IMR-90 (cell line): Measurements from ENCODE around the gene MALSU1. TPM values are rescaled to one million over a fixed set of nuclear protein-coding genes. Genes with fewer than 3 reads are reported as not detected.

Experiments used
- ATAC-seq: fragments of 200-7000 bp; cut with Tn5 transposase; 2 replicates; pipeline ENCODE4 v1.9.1; 2020; ENCODE audit warnings: low read depth, mild to moderate bottlenecking, moderate library complexity
- BruUV-seq: library from RNA; stranded (reverse); fragments of 400-500 nt; replicated peaks from 2 replicates; lab custom pipeline; 2021; lab: Mats Ljungman, UMichigan
- CTCF ChIA-PET: fragments of 300-600 bp; formaldehyde crosslinking; extraction: SDS; loops from one replicate; lab custom pipeline; 2021; ENCODE audit warnings: antibody characterized with exemption; lab: Yijun Ruan, JAX
- POLR2A ChIA-PET: fragments of 300-600 bp; sonication (Branson Sonifier 250); formaldehyde crosslinking; loops from one replicate; lab custom pipeline; 2022; ENCODE audit warnings: antibody characterized with exemption; ENCODE audit not compliant: unreplicated experiment; lab: Charles Lee
- DNase-seq: peaks from one replicate; pipeline ENCODE4 v3.0.0; 2013
- H2AFZ ChIP-seq: replicated peaks from 2 replicates; pipeline ENCODE3; 2013; ENCODE audit warnings: low read length, mild to moderate bottlenecking; ENCODE audit not compliant: poor library complexity
- H2AK5ac ChIP-seq: 2 replicates; pipeline ENCODE4 v1.6.1; 2013; ENCODE audit warnings: low read depth, low read length, inconsistent platforms
- H2AK9ac ChIP-seq: replicated peaks from 2 replicates; pipeline ENCODE3; 2013; ENCODE audit warnings: mild to moderate bottlenecking, low read depth, low read length, moderate library complexity; ENCODE audit not compliant: poor library complexity
- H2BK120ac ChIP-seq: 2 replicates; pipeline ENCODE4 v1.6.1; 2013; ENCODE audit warnings: low read depth, low read length, inconsistent platforms
- H2BK15ac ChIP-seq: 3 replicates; pipeline ENCODE4 v1.6.1; 2013; ENCODE audit warnings: low read depth, low read length, inconsistent platforms
- H2BK20ac ChIP-seq: 2 replicates; pipeline ENCODE4 v1.6.1; 2013; ENCODE audit warnings: low read depth, mild to moderate bottlenecking, inconsistent platforms, low read length, moderate library complexity
- H2BK5ac ChIP-seq: 2 replicates; pipeline ENCODE4 v1.6.1; 2013; ENCODE audit warnings: mild to moderate bottlenecking, low read depth, low read length, inconsistent platforms; ENCODE audit not compliant: poor library complexity, severe bottlenecking
- H3K14ac ChIP-seq: replicated peaks from 2 replicates; pipeline ENCODE4 v1.6.1; 2013; ENCODE audit warnings: low read depth, low read length, inconsistent platforms
- H3K18ac ChIP-seq: 2 replicates; pipeline ENCODE4 v1.6.1; 2013; ENCODE audit warnings: low read depth, low read length, control low read depth
- H3K23ac ChIP-seq: 2 replicates; pipeline ENCODE4 v1.6.1; 2013; ENCODE audit warnings: low read depth, low read length, inconsistent platforms
- H3K27ac ChIP-seq: 2 replicates; pipeline ENCODE4 v1.5.1; 2013; ENCODE audit warnings: mild to moderate bottlenecking, control low read depth, low read length; ENCODE audit not compliant: insufficient read depth
- H3K27me3 ChIP-seq: 2 replicates; pipeline ENCODE4 v1.6.1; 2013; ENCODE audit warnings: low read length; ENCODE audit not compliant: control insufficient read depth, insufficient read depth
- H3K36me3 ChIP-seq: 2 replicates; pipeline ENCODE4 v1.6.1; 2013; ENCODE audit warnings: low read length, mixed read lengths; ENCODE audit not compliant: control insufficient read depth, insufficient read depth
- H3K4ac ChIP-seq: 2 replicates; pipeline ENCODE4 v1.6.1; 2013; ENCODE audit warnings: low read depth, low read length, inconsistent platforms
- H3K4me1 ChIP-seq: 2 replicates; pipeline ENCODE4 v1.6.1; 2013; ENCODE audit warnings: low read length, mixed read lengths; ENCODE audit not compliant: control insufficient read depth, insufficient read depth
- H3K4me2 ChIP-seq: 2 replicates; pipeline ENCODE4 v1.6.1; 2013; ENCODE audit warnings: low read depth, mild to moderate bottlenecking, control low read depth, low read length, moderate library complexity
- H3K4me3 ChIP-seq: 2 replicates; pipeline ENCODE4 v1.5.1; 2013; ENCODE audit warnings: low read depth, mild to moderate bottlenecking, control low read depth, low read length, moderate library complexity; ENCODE audit not compliant: insufficient read depth
- H3K56ac ChIP-seq: 2 replicates; pipeline ENCODE4 v1.6.1; 2013; ENCODE audit warnings: low read length, inconsistent platforms; ENCODE audit not compliant: insufficient read depth; ENCODE audit errors: extremely low read depth
- H3K79me1 ChIP-seq, 2 experiments: 2 replicates each; pipeline ENCODE4 v1.6.1; 2013; ENCODE audit warnings: low read length in 2 of 2, inconsistent platforms in 1 of 2, low read depth in 1 of 2
- H3K9ac ChIP-seq: 2 replicates; pipeline ENCODE4 v1.6.1; 2013; ENCODE audit warnings: low read depth, low read length, control low read depth
- H3K9me1 ChIP-seq: 2 replicates; pipeline ENCODE4 v1.6.1; 2013; ENCODE audit warnings: low read length, inconsistent platforms; ENCODE audit not compliant: insufficient read depth
- H3K9me3 ChIP-seq: 2 replicates; pipeline ENCODE4 v1.6.1; 2013; ENCODE audit warnings: low read length; ENCODE audit not compliant: control insufficient read depth, insufficient read depth
- H4K20me1 ChIP-seq: 2 replicates; pipeline ENCODE4 v1.6.1; 2013; ENCODE audit warnings: low read length, inconsistent platforms; ENCODE audit not compliant: insufficient read depth
- H4K5ac ChIP-seq: 2 replicates; pipeline ENCODE4 v1.6.1; 2013; ENCODE audit warnings: mild to moderate bottlenecking, low read depth, low read length, control low read depth
- H4K8ac ChIP-seq, 2 experiments: 2 replicates each; pipeline ENCODE4 v1.6.1; 2013; ENCODE audit warnings: low read depth in 2 of 2, low read length in 2 of 2, control low read depth in 1 of 2, inconsistent platforms in 1 of 2
- H4K91ac ChIP-seq: 2 replicates; pipeline ENCODE4 v1.6.1; 2013; ENCODE audit warnings: low read depth, low read length, inconsistent platforms; ENCODE audit not compliant: insufficient read depth
- USF2 ChIP-seq: fragments of 150-350 bp; IDR thresholded peaks from 2 replicates; pipeline ENCODE4 v1.6.1; 2017; ENCODE audit warnings: mild to moderate bottlenecking, antibody characterized with exemption, low read length, low read depth
- WGBS, 2 experiments: methylation state at CpG; one replicate each; pipeline versions ENCODE4 v1.1.5 to v1.1.7; 2013; ENCODE audit warnings: missing lambda C conversion rate in 2 of 2; ENCODE audit not compliant: insufficient read length in 1 of 2; ENCODE audit errors: extremely low coverage in 2 of 2; 5-methylcytosine and 5-hydroxymethylcytosine counted together
- dilution Hi-C: fragments of 300-500 bp; cut with HindIII; formaldehyde crosslinking; loops from one replicate; pipeline ENCODE4 v1.14.3; 2018; ENCODE audit warnings: low sequenced_read_pairs; ENCODE audit not compliant: unreplicated experiment
- in situ Hi-C: fragments of 300-500 bp; cut with MboI; formaldehyde crosslinking; loops from 3 replicates; pipeline ENCODE4 v1.14.3; 2019; ENCODE audit warnings: low sequenced_read_pairs, inconsistent platforms, mixed read lengths
- intact Hi-C: fragments of 100-400 bp; cut with micrococcal nuclease; formaldehyde crosslinking; loops from 2 replicates; pipeline ENCODE4 v1.10.0; 2022
- polyA plus RNA-seq, 3 experiments: library from polyadenylated mRNA; depleted of rRNA; stranded (reverse); fragments of >200 nt; gene quantifications; 2 replicates each; pipeline ENCODE4 v1.2.3, GENCODE V29; 2012; ENCODE audit warnings: low replicate concordance in 1 of 3
- total RNA-seq: library from RNA; depleted of rRNA; stranded (reverse); fragments of >200 nt; gene quantifications from 2 replicates; pipeline ENCODE4 v1.2.3, GENCODE V29; 2012

MALSU1 gene
- total and polyA plus RNA-seq, 2 of the 4 experiments (the other 2 are of a cell fraction): 30.5 to 36.0 TPM

DNA sequence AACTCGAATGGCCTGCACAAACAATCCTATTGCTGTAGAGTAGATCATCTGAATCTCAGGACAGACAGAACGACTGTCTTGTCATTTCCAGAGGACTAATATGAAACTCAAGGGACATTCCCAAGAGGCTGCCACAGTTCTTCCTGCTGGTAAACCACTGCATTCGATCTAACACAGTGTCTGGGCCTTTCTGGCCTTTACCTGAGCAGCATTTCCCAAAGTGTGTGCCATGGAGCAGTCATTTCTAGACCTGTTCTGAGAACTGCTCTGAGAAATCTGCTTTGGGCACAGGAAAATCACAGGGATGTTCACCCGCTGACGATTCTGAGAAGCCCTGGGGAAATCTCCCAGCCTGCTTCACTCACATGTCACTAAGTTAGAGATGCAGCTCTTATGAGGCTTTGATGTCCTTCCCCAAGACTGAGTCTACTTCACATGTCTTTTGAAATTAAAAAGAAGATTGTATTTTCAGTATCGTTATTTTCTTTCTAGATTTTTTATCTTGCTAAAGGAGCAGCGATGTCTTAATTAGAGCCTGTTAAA is 34.2 kb upstream of the MALSU1 start:
- no peak overlapping the region for H3K23ac ChIP-seq
- ATAC-seq: no peak
- H2AFZ ChIP-seq: no peak overlapping the region
- no peak overlapping the region for H2AK9ac ChIP-seq
- 0 out of 2 replicates have a peak, but pooled peaks cover 2% of the 10 kb centered on the region for H3K9me3 ChIP-seq
- no peak for DNase-seq
- H2AK5ac ChIP-seq: no peak overlapping the region
- no peak overlapping the region for H3K4me3 ChIP-seq
- H3K56ac ChIP-seq: no peak overlapping the region
- H2BK5ac ChIP-seq: no peak overlapping the region
- H3K36me3 ChIP-seq: no peaks in the 10 kb centered on the region
- in situ Hi-C loops: no loop called here
- intact Hi-C loops: loop anchor here (5.0 kb wide), 1 partner anchor 743 kb away; no protein-coding TSS in a partner anchor
- H4K8ac ChIP-seq: no peak overlapping the region
- H3K4me2 ChIP-seq: no peak overlapping the region
- ChIA-PET POLR2A (no interaction called here), CTCF (interaction anchor here (4.3 kb wide), 1 partner anchor 8 kb away, joined by 34 read pairs; no protein-coding TSS in a partner anchor)
- H3K4me1 ChIP-seq: no peaks in the 10 kb centered on the region
- H3K9ac ChIP-seq: no peak overlapping the region
- 85% methylated on average over 3 of the region's 7 CpGs; no CpG with 5 or more reads in 1 of the 2 experiments for WGBS, 2 experiments
- H3K79me1 ChIP-seq: no peaks in the 10 kb centered on the region
- H3K9me1 ChIP-seq: no peaks in the 10 kb centered on the region
- H3K18ac ChIP-seq: no peak overlapping the region
- H3K27ac ChIP-seq: no peak overlapping the region
- TF ChIP-seq USF2: no peak
- H3K27me3 ChIP-seq: peaks cover 13% of the 10 kb centered on the region
- dilution Hi-C loops: no loop called here
- H3K4ac ChIP-seq: no peak overlapping the region
- H4K20me1 ChIP-seq: no peaks in the 10 kb centered on the region
- H4K5ac ChIP-seq: no peak overlapping the region
- H4K91ac ChIP-seq: no peak overlapping the region
- H3K14ac ChIP-seq: no peak overlapping the region
- H2BK120ac ChIP-seq: no peak overlapping the region
- H2BK15ac ChIP-seq: no peak overlapping the region
- BruUV-seq: no TSS peak
- H2BK20ac ChIP-seq: no peak overlapping the region
